ENCODE data around the gene SDHC. TPM values are rescaled to one million over a fixed set of nuclear protein-coding genes. Genes with fewer than 3 reads are reported as not detected.

Gene SDHC
- total and polyA plus RNA-seq, 2 of the 13 experiments (the other 11 are each of a cell fraction or from before 2014, with no cell fraction given) = 27.1 to 229 TPM

- Histone ChIP-seq H3K27ac (ENCODE audit: extremely low read length, insufficient read depth, low read length) (no peak overlapping the region), H3K9ac (ENCODE audit: insufficient read depth, low read depth, low read length) (no peak overlapping the region), H4K20me1 (ENCODE audit: insufficient read depth, low read length) (no peaks in the 10 kb centered on the region), H3K4me1 (ENCODE audit: insufficient read depth, low read length) (no peaks in the 10 kb centered on the region), H3K4me2 (ENCODE audit: low read depth, low read length) (no peak overlapping the region), H3K4me3 (replicated peaks in 1 of 3; ENCODE audit: insufficient read depth in 1 of 3, low read depth in 2 of 3, low read length in 3 of 3) (no peak overlapping the region), H2AFZ (ENCODE audit: low read length) (no peak overlapping the region), H3K36me3 (replicated peaks in 1 of 2; ENCODE audit: control insufficient read depth in 1 of 2, insufficient read depth in 2 of 2, low read length in 2 of 2) (peaks cover 8 to 67% of the 10 kb centered on the region in 2 experiments; a peak in 4 of 5 replicates), H3K27me3 (ENCODE audit: control insufficient read depth in 1 of 2, insufficient read depth in 2 of 2, low read length in 2 of 2) (no peaks in the 10 kb centered on the region), H3K79me2 (ENCODE audit: insufficient read depth, low read length) (no peaks in the 10 kb centered on the region), H3K9me3 (ENCODE audit: low read length) (no peaks in the 10 kb centered on the region)
- ATAC-seq = no peak
- CTCF ChIA-PET (ENCODE audit: low intra/inter-chr PET ratio, low total read pairs) = no interaction called here
- intact Hi-C loops (cut with micrococcal nuclease; ENCODE audit: unreplicated experiment) = no loop called here
- no peak for DNase-seq (ENCODE audit: low spot score)
- POLR2A ChIA-PET = interaction anchor here (2.1 kb wide), 1 partner anchor 19 kb away, joined by 9 read pairs; the partner anchor contains the start of gene SDHC
- no TSS peak for BruUV-seq (replicated peaks)
- 96% methylated on average over 9 of the region's 9 CpGs for WGBS (ENCODE audit: low lambda C conversion rate)
- no peak for FAIRE-seq
- in situ Hi-C loops (cut with HindIII; ENCODE audit: extremely low pct_ligation_motif_present, low pct_unique_long_range_greater_than_20kb) = no loop called here
- TF ChIP-seq NRL (CRISPR knock-in tag; IDR thresholded peaks at IDR 0.05; ENCODE audit: borderline replicate concordance) = no peak
- TF ChIP-seq CEBPB (IDR thresholded peaks at IDR 0.05; ENCODE audit: borderline replicate concordance, low read depth, low read length) = peak; percentile 10; the same call in 1 of the 2 replicates
These were observed 19.0 kb downstream of the SDHC start for GRCh38 chr1:161333166-161333565.

DNA sequence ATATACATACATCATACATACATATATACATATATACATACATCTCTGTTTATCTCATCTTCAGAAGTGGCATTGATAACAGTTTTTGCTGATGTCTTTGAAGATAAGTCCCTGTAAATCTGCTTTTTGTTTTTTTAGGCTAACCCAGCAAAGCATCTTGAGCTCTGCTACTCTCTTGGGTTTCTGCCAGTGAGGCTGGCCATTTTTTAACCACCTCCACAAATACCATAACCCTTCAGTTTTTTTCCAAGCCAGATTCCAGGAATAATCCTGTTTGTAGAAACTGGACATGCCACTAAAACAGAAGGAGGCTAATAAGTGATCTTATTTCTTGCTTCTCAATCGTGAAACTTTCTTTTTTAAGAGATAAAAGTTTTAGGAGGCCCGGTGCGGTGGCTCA, 21.6 kb downstream of the SDHC start:
- H3K27me3 ChIP-seq (ENCODE audit: control insufficient read depth in 1 of 2, insufficient read depth in 2 of 2, low read length in 2 of 2) = no peaks in the 10 kb centered on the region
- H3K9me3 ChIP-seq (ENCODE audit: low read length) = no peaks in the 10 kb centered on the region
- ChIA-PET CTCF (ENCODE audit: low intra/inter-chr PET ratio, low total read pairs) (no interaction called here), POLR2A (no interaction called here)
- BruUV-seq (replicated peaks) = no TSS peak
- intact Hi-C loops (cut with micrococcal nuclease; ENCODE audit: unreplicated experiment) = no loop called here
- no peak overlapping the region for H2AFZ ChIP-seq (ENCODE audit: low read length)
- no peaks in the 10 kb centered on the region for H3K4me1 ChIP-seq (ENCODE audit: insufficient read depth, low read length)
- H3K4me3 ChIP-seq (replicated peaks in 1 of 3; ENCODE audit: insufficient read depth in 1 of 3, low read depth in 2 of 3, low read length in 3 of 3) = no peak overlapping the region
- no peak for FAIRE-seq
- no peak overlapping the region for H3K4me2 ChIP-seq (ENCODE audit: low read depth, low read length)
- H3K79me2 ChIP-seq (ENCODE audit: insufficient read depth, low read length) = no peaks in the 10 kb centered on the region
- ATAC-seq = no peak
- H4K20me1 ChIP-seq (ENCODE audit: insufficient read depth, low read length) = no peaks in the 10 kb centered on the region
- 90% methylated on average over 3 of the region's 3 CpGs for WGBS (ENCODE audit: low lambda C conversion rate)
- DNase-seq (ENCODE audit: low spot score) = no peak
- TF ChIP-seq ZBTB38 (CRISPR knock-in tag; IDR thresholded peaks at IDR 0.05) = no peak
- no peak for TF ChIP-seq ZSCAN5A (CRISPR knock-in tag; IDR thresholded peaks at IDR 0.05; ENCODE audit: borderline replicate concordance)
- no peak for TF ChIP-seq ERF (CRISPR knock-in tag; IDR thresholded peaks at IDR 0.05)
- no peak for TF ChIP-seq ZNF3 (CRISPR knock-in tag; IDR thresholded peaks at IDR 0.05)
- no peak for TF ChIP-seq CAMTA2 (CRISPR knock-in tag; IDR thresholded peaks at IDR 0.05; ENCODE audit: borderline replicate concordance)
- TF ChIP-seq RARA (CRISPR knock-in tag; IDR thresholded peaks at IDR 0.05) = no peak
- TF ChIP-seq GZF1 (CRISPR knock-in tag; IDR thresholded peaks at IDR 0.05) = no peak
- TF ChIP-seq TFDP2 (CRISPR knock-in tag; IDR thresholded peaks at IDR 0.05) = no peak
- no peak for TF ChIP-seq ZNF580 (CRISPR knock-in tag; IDR thresholded peaks at IDR 0.05; ENCODE audit: borderline replicate concordance, low read depth)
- H3K27ac ChIP-seq (ENCODE audit: extremely low read length, insufficient read depth, low read length) = no peak overlapping the region
- no peak overlapping the region for H3K9ac ChIP-seq (ENCODE audit: insufficient read depth, low read depth, low read length)
- in situ Hi-C loops (cut with HindIII; ENCODE audit: extremely low pct_ligation_motif_present, low pct_unique_long_range_greater_than_20kb) = no loop called here
- peaks cover 7 to 58% of the 10 kb centered on the region in 2 experiments; a peak in 4 of 5 replicates for H3K36me3 ChIP-seq (replicated peaks in 1 of 2; ENCODE audit: control insufficient read depth in 1 of 2, insufficient read depth in 2 of 2, low read length in 2 of 2)
